Limb (tissue), 2 donors: ENCODE data around the gene LSM7.

ENCODE experiments used
- DNase-seq, 2 donors: peaks; one replicate each; pipeline ENCODE4 v3.0.0-alpha.2; 2016; ENCODE audit errors: extremely low spot score in 2 of 2

The LSM7 gene

DNA sequence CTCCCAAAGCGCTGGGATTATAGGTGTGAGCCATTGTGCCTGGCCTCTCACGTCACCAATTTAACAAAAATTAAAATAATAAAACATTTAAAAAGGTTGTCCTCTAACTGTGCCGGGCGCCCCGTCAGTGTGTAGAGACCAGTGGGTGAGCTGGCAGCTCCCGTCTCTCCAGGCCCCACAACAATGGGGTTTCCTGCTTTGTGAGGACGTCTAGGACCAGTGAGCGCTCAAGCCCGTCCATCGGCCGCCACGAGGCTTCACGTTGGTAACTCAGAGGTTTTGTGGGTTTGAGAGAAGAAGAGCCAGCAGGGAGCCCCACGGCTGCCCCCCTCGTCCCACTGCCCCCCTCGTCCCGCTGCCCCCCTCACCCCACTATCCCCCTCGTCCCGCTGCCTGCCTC, 4.7 kb downstream of the LSM7 start:
- no peak for DNase-seq

DNA sequence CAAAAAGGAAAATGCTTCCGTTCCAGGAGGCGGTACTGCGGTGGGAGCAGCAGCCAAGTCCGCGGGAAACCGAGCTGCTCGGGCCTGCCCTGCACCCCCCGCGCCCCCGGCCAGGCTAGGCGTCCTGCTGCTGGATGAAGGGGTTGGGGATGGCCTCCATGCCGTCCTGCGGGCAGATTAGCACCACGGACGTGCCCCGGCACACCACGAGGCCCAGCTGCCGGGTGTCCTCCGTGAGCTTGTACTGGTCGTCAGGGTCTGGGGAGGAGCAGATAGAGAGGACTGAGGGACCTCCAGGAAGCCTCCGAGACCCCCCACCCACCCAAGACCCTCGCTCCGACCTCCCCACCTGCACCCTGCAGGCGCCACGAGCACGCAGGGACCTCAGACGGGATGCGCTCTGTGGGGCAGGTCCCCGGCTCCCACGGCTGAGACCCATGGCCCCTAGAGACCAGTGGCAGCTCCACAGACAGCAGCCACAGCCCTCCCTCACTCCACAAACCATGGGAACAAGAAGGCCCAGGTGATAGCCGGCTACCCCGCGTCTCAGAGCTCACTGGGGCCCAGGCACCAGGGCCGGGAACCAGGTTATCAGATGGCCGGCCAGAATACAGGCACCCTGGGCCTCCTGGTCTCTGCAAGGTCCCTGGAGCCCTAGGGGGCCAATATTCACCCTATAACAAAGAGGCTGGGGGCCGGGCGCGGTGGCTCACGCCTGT, 6.7 kb downstream of the LSM7 start:
- no peak for DNase-seq

DNA sequence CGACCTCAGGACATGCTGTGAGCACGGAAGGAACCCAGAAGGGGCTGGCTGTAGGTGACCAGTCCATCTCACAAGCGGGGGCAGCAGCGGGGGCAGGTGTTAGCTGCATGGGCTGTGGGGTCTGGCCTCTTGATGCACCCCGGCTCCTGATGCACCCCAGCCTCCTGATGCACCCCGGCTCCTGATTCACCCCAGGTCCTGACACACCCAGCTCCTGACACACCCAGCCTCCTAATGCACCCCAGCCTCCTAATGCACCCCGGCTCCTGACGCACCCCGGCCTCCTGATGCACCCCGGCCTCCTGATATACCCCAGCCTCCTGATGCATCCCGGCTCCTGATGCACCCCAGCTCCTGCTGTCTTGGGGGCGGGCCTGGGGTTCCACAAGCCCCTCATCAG, 7.4 kb downstream of the LSM7 start:
- DNase-seq: no peak

DNA sequence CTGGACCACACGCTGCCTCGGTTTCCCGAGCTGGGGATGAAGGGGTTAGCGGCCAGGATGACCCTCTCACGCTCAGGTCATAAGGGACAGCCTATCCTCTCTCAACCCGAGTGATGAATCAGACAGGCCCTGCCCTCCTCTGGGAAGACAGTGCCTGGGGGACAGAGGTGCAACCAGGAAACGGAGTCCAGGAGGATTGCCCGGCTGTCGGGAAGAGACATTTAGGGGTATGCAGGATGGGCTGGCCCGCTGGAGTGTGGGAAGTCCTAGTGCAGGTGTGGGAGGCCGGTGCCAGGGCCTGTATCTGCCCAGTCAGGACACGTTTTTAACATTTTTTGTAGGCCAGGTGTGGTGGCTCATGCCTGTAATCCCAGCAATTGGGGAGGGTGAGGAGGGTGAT, 8.3 kb downstream of the LSM7 start:
- DNase-seq: no peak

DNA sequence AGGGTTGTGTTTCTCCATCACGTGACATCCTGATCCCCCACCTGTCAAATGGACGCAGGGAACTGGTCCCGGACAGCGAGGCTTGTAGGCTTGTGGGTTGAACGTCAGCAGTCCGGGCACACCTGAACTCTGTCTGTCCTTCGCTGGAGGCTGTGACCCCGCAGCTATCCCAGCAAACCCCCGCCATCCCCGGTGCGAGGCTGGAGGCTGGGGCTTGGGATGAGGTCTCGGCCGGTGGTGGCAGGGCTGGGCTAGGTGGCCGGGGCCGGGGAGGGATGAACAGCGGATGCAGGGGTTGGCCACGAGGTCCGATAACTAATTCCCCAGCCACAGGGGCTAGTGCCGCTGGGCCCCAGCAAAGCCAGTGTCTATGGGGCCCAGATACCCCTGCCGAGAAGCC, 8.8 kb downstream of the LSM7 start:
- no peak for DNase-seq

DNA sequence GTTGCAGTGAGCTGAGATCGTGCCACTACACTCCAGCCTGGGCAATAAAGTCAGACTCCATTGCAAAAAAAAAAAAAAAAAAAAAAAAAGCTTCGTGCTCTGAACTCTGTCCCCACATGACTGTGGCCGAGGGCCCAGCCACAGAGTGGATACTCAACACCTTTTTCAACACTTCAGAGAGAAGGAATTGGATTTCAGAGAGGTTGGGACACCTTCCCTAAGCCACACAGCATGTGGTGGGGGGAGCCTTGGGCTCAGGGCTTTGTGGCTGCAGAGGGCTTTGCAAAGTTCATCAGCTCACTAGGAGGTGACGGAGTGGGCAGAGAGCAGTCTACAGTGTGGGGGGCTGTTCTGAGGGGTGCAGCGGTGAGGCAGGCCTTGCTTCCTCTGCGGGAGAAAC, 9.5 kb downstream of the LSM7 start:
- no peak for DNase-seq

DNA sequence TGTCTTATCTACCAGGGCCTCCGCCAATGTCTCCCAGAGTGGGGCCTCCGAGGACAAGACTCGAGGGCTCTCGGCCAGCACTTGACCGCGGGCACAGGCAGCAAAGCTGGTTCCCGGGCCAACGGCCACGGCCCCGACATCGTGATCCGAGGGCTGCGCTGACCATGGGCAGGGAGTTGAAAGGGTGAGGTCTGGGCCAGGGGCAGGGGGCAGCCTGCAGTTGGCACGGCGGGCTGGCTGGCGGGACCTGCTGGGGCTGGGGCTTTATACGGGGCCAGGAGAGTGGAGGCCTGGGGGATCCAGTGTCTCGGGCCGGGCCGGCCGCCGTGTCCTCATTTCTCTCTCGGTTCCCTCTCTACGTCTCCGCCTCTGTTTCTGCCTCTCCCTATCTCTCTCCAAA, 10.6 kb downstream of the LSM7 start:
- DNase-seq: no peak

DNA sequence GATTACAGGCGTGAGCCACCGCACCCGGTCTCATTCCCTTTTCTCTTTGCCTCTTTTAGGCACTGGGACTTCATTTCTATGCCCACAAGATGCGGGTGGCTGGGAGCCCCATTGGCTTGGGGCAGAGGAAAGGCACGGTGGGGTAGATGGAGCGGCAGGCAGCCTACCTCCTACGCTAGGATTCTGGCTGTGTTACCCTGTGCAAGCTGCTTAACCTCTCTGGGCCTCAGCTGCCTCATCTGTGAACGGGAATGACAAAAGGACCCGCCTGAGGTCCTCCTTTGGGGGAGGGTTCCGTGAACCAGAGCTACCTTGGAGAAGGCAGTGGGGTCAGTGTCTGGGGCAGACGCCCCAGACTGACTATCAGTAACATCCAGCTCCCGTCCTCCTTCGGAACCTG, 11.1 kb downstream of the LSM7 start:
- no peak for DNase-seq

DNA sequence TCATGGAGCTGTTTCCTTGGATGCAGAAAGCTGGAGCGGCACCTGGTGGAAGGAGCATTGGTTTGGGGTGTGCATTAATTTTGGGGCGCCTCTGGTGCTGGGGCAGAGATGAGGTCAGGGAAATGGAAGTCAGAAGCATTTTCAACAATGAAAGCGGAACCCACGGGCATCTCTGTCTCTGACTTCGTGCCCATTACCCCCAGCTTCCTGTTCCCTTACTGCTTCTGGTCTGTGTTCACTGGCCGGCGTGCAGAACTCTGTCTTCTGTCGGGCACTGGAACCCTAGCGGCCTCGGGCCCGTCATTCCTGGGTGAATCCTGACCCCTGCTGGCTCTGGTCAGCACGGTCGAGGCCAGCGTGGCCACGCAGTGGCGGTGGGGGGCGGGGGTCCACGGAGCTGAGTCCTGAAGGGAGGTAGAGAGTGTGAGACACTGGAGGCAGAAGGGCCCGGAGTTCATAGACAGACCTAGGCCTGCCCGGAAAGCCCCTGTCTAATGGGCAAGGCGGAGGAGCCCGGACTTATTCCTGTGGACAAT, 12.5 kb downstream of the LSM7 start:
- DNase-seq: peak in 1 of 2 donors; percentile 70

DNA sequence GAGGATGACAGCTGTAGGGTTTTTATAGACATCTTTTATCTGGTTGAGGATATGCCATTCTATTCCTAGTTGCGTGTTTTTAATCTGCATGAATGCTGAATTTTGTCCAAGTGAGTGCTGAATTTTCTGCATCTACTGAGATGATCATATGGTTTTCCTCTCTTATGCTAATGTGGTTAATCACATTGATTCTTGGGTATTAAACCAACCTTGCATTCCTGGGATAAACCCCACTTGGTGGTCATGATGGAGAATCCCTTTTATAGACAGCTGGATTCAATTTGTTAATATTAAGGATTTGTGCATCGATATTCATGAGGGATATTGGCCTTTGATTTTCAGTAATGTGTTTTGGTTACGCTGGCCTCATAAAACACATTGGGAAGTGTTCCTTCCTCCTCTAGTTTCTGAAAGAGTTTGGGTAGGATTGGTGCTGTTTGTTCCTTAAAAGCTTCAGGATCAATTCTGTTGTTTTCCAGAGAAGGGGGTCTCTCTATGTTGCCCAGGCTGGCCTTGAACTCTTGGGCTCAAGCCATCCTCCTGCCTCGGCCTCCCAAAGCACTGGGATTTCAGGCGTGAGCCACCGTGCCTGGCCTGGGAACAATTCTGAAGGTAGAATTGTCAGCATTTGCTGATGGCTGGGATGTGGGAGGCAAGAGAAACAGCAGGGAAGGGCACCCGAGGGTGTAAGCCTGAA, 13.1 kb downstream of the LSM7 start:
- no peak for DNase-seq

DNA sequence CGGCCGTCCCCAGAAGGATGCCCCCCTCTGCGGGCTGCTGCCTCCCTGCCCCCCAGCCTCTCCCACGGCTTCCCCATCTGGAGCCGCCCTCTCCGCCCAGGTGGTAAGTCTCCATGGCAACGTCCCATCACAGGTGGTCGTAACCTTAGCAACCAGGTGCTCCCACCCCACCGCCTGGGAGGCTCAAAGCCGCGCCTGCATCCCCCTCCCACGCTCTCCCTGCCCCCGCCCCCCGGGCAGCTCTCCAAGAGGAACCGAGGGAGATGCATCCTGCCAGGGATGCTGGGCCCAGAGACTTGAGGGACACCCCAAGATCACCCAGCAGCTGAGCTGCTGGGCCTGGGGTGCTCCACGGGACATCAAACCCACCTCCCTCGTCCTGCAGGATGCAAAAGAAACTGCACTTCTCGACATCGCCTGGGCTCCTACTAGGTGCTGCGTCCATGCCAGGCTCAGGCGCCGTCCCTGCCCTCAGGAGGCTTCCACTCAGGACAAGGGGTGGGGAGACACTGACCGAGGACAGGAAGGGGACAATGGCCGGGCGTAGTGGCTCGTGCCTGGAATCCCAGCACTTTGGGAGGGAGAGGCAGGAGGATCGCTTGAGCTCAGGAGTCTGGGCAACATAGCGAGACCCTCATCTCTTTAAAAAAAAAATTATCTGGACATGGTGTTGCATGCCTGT, 15.4 kb downstream of the LSM7 start:
- DNase-seq: no peak

DNA sequence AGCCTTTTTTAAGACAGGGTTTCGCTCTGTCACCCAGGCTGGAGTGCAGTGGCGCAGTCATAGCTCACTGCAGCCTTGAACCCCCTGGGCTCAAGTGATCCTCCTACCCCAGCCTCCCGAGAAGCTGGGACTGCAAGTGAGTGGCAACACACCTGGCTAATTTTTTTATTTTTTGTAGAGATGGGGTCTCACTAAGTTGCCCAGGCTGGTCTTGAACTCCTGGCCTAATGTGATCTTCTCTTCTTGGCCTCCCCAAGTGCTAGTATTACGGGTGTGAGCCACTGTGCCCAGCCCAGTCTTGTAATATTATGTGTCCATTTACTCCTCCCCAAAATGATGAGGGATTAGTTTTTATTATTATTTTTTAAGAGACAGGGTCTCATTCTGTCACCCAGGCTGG, 17.3 kb downstream of the LSM7 start:
- no peak for DNase-seq

DNA sequence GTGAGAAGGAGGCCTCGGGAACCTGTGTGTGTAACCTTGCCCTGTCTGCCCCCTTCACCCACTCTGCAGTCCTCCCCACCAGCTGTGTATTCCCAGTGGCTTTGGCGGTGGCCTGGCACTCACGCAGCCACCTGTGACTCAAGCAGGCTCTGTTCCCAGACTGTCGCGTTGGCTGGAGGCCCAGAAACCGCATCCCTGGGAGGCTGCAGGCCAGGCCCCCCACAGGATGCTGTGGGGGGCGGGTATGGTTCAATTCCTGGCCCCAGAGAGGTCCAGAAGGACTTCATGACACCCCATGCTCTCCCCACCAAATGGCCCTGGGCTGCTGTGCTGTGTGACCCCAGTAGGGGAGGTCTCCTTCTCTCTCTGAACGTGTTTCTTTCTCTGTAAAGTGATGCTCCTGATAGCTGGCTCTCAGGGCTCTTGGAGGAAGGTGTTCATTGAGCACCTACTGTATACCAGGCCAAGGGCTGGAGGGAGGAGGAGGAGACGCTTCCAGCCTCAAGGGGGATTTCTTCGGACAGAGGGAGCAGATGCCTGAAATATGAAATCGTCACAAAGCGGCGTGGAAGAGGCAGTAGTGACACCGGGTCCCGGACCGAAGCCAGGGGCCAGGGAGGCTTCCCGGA, 18.5 kb downstream of the LSM7 start:
- peak in 1 of 2 donors; percentile 64 for DNase-seq

DNA sequence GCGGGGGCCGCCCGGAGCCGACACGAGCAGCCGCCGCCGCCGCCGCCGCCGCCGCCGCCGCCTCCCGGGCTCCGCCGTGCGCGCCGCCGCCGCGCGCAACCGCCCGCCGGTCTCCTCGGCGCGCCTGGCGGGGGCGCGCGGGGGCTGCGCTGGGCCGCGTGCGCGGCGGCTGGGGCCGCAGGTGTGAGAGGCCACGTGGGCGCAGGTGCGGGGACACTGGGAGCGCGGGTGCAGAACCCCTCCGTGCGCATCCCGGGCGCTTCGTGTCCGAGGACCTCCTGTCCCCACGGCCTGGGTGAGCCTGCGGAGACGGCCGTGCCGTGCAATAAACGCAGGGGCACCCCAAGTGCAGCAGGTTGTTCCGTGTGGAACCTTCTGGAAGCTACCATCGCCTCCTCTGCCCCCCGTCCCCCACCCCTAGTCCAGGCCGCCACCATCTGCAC, 20.3 kb downstream of the LSM7 start, which contains the start of gene LINGO3:
LINGO3 (minus strand) TSS at position 41 of the 443 bp plus-strand sequence. CDS start 16,378 bp downstream, outside the sequence.
- no peak for DNase-seq

DNA sequence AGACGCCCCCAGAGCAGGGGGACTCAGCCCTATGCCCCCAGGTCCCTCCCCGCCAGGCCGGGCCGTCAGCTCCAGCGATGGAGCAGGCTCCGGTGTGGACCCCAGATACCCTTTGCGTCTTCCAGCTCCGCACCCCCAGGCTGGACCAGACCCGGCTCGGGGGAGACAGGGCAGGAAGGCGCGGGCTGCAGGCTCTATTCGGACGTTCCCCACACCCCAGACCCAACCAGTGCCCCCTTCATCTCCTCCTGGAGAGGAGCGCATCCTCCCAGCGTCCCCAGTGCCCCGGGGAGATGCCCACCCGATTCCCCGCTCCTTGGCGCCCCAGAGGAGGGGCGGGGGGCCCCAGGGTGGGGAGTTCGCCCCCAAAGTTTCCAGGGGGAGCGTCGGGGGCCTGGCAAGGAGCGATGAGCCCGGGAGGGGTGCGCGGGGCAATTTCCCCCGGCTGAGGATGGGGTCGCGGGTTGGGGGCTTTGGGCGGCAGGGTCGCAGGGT, 20.8 kb downstream of the LSM7 start:
- DNase-seq: no peak

DNA sequence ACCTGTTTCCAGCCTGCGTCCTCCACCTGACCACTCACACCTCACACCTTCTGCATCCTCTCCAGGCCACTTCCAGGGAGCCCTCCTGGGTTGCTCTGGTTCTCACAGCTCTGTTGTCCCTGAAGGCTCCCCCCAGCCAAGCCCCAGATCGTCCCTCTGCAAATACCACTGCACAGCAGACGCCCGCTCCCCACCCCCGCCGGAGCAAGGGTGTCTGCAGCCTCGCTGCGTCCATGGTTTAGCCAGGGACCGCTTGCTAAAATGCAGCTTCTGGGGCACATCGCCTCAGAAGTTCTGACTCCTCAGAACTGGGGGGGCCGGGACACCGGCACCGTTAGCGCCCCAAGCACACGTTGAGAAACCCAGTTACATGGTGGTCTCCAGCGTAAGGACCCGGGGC, 21.4 kb downstream of the LSM7 start:
- no peak for DNase-seq

DNA sequence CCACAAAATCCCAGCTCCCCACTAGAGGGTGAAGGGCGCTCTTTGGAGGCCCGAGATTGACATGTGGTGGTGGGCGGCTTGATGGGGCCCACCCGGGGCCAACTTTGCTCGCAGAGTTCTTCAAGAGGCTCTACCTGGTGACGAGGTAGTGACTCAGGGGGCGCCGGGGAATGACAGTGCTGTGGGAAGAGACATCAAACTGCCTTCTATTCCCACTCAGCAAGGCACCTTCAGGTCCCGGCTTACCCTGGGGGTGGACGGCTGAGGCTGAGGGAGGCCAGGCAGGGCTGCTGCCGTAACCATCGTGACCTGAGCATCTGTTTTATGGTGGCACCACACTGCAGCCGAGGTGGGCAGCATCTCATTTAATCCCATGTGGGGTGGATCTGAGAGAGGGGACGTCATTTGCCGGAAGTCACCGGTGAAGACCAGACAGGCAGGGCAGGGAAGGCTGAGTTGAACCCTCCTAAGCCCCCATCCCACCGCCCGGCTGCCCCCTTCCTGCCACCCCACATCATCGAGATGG, 22.0 kb downstream of the LSM7 start:
- no peak for DNase-seq

DNA sequence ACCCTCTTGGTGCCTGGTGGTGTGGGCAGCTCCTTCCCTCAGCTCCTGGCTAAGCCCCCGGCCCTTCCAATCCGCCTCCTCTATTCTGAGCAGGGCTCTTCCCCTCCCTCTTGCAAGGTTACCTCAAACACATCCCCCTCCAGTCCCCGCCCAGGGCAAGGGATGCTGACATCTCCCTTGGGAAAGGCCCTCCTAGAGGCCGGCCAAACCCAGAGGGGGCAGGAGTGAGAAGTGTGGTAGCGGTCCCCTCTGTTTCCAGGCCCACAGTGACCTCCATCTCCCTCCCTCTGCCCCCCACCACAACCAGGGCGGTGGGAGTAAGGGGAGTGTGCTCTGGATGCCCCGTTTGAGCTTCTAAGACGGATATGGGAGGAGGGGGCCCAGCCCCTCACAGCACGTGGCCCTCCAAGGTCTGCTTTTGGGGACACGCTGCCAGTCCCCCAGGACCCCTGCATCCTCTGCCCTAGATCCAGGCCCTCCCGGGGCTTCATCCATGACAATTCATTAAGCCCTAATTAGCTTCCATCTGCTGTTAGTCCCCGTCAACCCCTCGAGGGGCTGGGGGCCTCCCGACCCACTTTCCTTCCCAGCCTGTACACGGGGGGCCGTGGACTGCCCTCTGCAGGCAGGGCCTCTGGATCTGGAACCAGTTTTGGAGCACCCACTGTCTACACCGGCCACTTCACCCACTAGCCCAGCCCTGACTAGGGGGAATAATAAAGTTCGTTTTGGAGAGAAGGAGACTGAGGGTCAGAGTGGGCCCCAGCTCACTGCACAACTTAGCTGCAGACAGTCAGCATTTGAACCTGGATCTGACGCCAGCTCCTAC, 22.7 kb downstream of the LSM7 start:
- DNase-seq: no peak

DNA sequence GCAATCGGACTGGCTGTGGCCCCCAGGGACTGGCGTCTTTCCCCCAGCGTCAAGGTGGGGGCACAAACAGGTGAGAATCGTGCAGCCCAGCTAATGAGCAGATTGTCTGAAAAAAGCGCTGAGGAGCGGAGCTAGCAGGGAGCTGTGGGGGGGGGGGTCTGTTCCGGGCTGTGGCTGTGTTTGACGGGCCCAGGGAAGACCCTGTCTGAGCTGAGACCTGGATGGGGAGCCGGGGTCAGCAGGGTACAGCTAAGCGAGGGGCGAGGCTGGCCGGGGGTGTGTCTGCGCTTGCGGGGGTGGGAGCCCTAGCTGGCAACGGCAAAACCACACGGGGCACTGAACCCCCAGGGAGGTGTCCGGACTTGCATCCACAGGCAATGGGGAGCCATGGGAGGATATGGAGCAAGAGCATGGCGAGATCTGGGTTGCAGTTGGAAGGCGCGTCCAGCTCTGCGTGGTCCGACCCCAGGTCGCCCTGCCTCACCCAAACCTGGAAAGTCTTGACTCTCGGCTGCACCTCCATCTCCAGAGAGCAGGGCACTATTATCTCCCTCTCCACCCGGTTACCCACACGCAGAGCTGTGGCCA, 25.1 kb downstream of the LSM7 start:
- DNase-seq: no peak
